ENCODE results near the gene NNMT. TPM values are rescaled to one million over a fixed set of nuclear protein-coding genes. Genes with fewer than 3 reads are reported as not detected.

NNMT gene
- total RNA-seq, 1 experiment from 2014 or later = not detected

DNA sequence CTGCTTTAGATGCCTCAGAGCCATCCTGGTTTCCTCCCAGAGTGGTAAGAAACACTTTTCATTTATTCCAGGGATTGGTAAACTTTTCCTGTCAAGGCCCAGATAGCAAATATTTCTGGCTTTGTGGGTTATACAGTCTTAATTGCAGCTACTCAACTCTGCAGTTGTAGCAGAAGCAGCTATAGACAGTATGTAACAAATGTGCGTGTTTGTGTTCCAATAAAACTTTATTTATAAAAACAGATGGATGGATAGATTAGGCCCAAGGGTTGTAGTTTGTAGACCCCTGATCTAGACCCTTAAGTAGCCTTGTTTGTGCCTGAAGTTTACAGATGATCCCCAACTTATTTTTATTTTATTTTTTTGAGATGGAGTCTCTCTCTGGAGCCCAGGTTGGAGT lies 17.9 kb downstream of the NNMT start:
- Histone ChIP-seq H3K4me2 (ENCODE audit: low read length) (no peak overlapping the region), H3K27me3 (ENCODE audit: insufficient read depth, low read length) (peaks cover 25% of the 10 kb centered on the region)
- RAD21 ChIA-PET (ENCODE audit: low non-redundant PET in 1 of 2, low total read pairs in 2 of 2, uncharacterized antibody in 2 of 2, unreplicated experiment in 2 of 2) = no interaction called here

More for the DNA sequence above, 17.9 kb downstream of the NNMT start:
- POLR2A ChIA-PET = no interaction called here
- intact Hi-C loops (cut with micrococcal nuclease) = no loop called here
- no TSS peak for BruUV-seq (replicated peaks)
- H3K4me3 ChIP-seq (replicated peaks in 1 of 2; ENCODE audit: low read depth in 1 of 2, low read length in 2 of 2) = no peak overlapping the region
- H3K79me2 ChIP-seq (ENCODE audit: insufficient read depth, low read length) = no peaks in the 10 kb centered on the region
- CTCF ChIA-PET = no interaction called here
- ATAC-seq (no peak), DNase-seq (ENCODE audit: low read depth, low spot score) (no peak)
- H4K20me1 ChIP-seq (ENCODE audit: insufficient read depth) = no peaks in the 10 kb centered on the region
- no peaks in the 10 kb centered on the region for H3K36me3 ChIP-seq (ENCODE audit: control insufficient read depth in 1 of 2, insufficient read depth in 2 of 2, low read length in 2 of 2)
- H3K9ac ChIP-seq (ENCODE audit: low read length) = no peak overlapping the region
- TF ChIP-seq ELF1 (IDR thresholded peaks at IDR 0.05; ENCODE audit: borderline replicate concordance, low read depth) (no peak), REST (IDR thresholded peaks at IDR 0.05; ENCODE audit: low read depth) (no peak), TCF7L2 (IDR thresholded peaks at IDR 0.05; ENCODE audit: borderline replicate concordance, extremely low read depth, insufficient read depth, insufficient read length) (no peak), POLR2AphosphoS5 (IDR thresholded peaks at IDR 0.05; ENCODE audit: low read depth, low read length) (no peak), CEBPB (IDR thresholded peaks at IDR 0.05; ENCODE audit: low read depth) (no peak), CBX3 (IDR thresholded peaks at IDR 0.05; ENCODE audit: low read depth) (no peak), EGR1 (IDR thresholded peaks at IDR 0.05; ENCODE audit: low read depth) (no peak), SP1 (IDR thresholded peaks at IDR 0.05; ENCODE audit: low read depth) (no peak), ZBTB33 (IDR thresholded peaks at IDR 0.05; ENCODE audit: extremely low read depth, insufficient replicate concordance, low read length) (no peak), YY1 (IDR thresholded peaks at IDR 0.05; ENCODE audit: extremely low read depth, insufficient replicate concordance, low read depth, low read length) (no peak), JUND (IDR thresholded peaks at IDR 0.05) (no peak)
- H2AFZ ChIP-seq (ENCODE audit: low read depth, low read length, poor library complexity, severe bottlenecking) = no peak overlapping the region
- H3K27ac ChIP-seq (ENCODE audit: low read depth, low read length) = no peak overlapping the region
- no peaks in the 10 kb centered on the region for H3K9me2 ChIP-seq (ENCODE audit: insufficient read depth)
- no peaks in the 10 kb centered on the region for H3K4me1 ChIP-seq (ENCODE audit: control insufficient read depth in 1 of 2, insufficient read depth in 2 of 2, low read length in 2 of 2)
- H3K9me3 ChIP-seq (ENCODE audit: control insufficient read depth in 1 of 2, insufficient read depth in 1 of 2, low read depth in 1 of 2, low read length in 2 of 2) = no peaks in the 10 kb centered on the region

All from HCT116 (cell line).